GM19328 (cell line): ENCODE measurements around the gene SLC39A1.

Source experiments
- ATAC-seq: cut with Tn5 transposase; IDR thresholded peaks from one replicate; pipeline ENCODE4 v1.9.1; 2021; ENCODE audit warnings: mild to moderate bottlenecking, moderate library complexity; ENCODE audit not compliant: unreplicated experiment

The SLC39A1 gene

GRCh38 chr1:153953859-153954365, 9.4 kb downstream of the SLC39A1 start:
- no peak for ATAC-seq

GRCh38 chr1:153951801-153952200, 11.5 kb downstream of the SLC39A1 start:
- no peak for ATAC-seq

GRCh38 chr1:153951183-153951582, 12.2 kb downstream of the SLC39A1 start:
- no peak for ATAC-seq

GRCh38 chr1:153946622-153947241, 16.6 kb downstream of the SLC39A1 start, which contains the start of gene DENND4B:
DENND4B (minus strand) TSS chr1:153946718; CDS start chr1:153944374, 2,344 bp downstream.
- ATAC-seq, result peak; percentile 54

- ATAC-seq, result peak; percentile 68
Observed at GRCh38 chr1:153945795-153946621, 17.3 kb downstream of the SLC39A1 start.

- ATAC-seq, result no peak
Observed at GRCh38 chr1:153945131-153945794, 18.1 kb downstream of the SLC39A1 start.

- no peak for ATAC-seq
Observed at GRCh38 chr1:153944827-153945117, 18.6 kb downstream of the SLC39A1 start.

- no peak for ATAC-seq
Observed at GRCh38 chr1:153944005-153944826, 19.1 kb downstream of the SLC39A1 start.

GRCh38 chr1:153942766-153943549, 20.4 kb downstream of the SLC39A1 start:
- ATAC-seq, result no peak

- no peak for ATAC-seq
Observed at GRCh38 chr1:153941826-153942725, 21.3 kb downstream of the SLC39A1 start.

- ATAC-seq, result no peak
Observed at GRCh38 chr1:153940756-153941155, 22.6 kb downstream of the SLC39A1 start.

- no peak for ATAC-seq
Observed at GRCh38 chr1:153939476-153939875, 23.9 kb downstream of the SLC39A1 start.

GRCh38 chr1:153938996-153939395, 24.3 kb downstream of the SLC39A1 start:
- ATAC-seq, result no peak

GRCh38 chr1:153937331-153937730, 26.0 kb downstream of the SLC39A1 start:
- ATAC-seq, result no peak

GRCh38 chr1:153936011-153936802, 27.1 kb downstream of the SLC39A1 start:
- ATAC-seq, result no peak

- ATAC-seq, result no peak
Observed at GRCh38 chr1:153934746-153935145, 28.6 kb downstream of the SLC39A1 start.

GRCh38 chr1:153933955-153934354, 29.4 kb downstream of the SLC39A1 start:
- no peak for ATAC-seq

- no peak for ATAC-seq
Observed at GRCh38 chr1:153933430-153933829, 29.9 kb downstream of the SLC39A1 start.
